SJCRH30 (cell line): ENCODE data around the gene NFATC1. TPM values are rescaled to one million over a fixed set of nuclear protein-coding genes. Genes with fewer than 3 reads are reported as not detected.
"Not testable (repeated sequence)": the region's sequence is repeated elsewhere in the genome, so short reads cannot be mapped to it uniquely, and the experiment has no call there.

Source experiments
- DNase-seq, 2 experiments: peaks; one replicate each; pipeline ENCODE4 v3.0.0-alpha.2; 2015 to 2020
- H3K27ac ChIP-seq: fragments of 250-450 bp; sonication (Bioruptor Pico); 2 replicates; pipeline ENCODE4 v1.5.1; 2020; ENCODE audit warnings: mild to moderate bottlenecking, moderate library complexity
- H3K27me3 ChIP-seq: fragments of 250-450 bp; sonication (Bioruptor Pico); 2 replicates; pipeline ENCODE4 v1.5.1; 2020; ENCODE audit warnings: mild to moderate bottlenecking, moderate library complexity
- H3K36me3 ChIP-seq: fragments of 250-450 bp; sonication (Bioruptor Pico); 2 replicates; pipeline ENCODE4 v1.5.1; 2020; ENCODE audit warnings: mild to moderate bottlenecking, moderate library complexity
- H3K4me1 ChIP-seq: fragments of 250-450 bp; sonication (Bioruptor Pico); 2 replicates; pipeline ENCODE4 v1.5.1; 2020; ENCODE audit warnings: mild to moderate bottlenecking, moderate library complexity
- H3K4me3 ChIP-seq: fragments of 250-450 bp; sonication (Bioruptor Pico); 2 replicates; pipeline ENCODE4 v1.5.1; 2020; ENCODE audit warnings: mild to moderate bottlenecking, moderate library complexity
- H3K9me3 ChIP-seq: fragments of 250-450 bp; sonication (Bioruptor Pico); replicated peaks from 2 replicates; pipeline ENCODE4 v1.5.1; 2020; ENCODE audit warnings: mild to moderate bottlenecking, moderate library complexity
- total RNA-seq: library from RNA; depleted of rRNA; stranded (reverse); fragments of >200 nt; shearing (Covaris generic); gene quantifications from 2 replicates; pipeline ENCODE4 v1.2.3, GENCODE V29; 2014

The NFATC1 gene
- total RNA-seq, 1 experiment from 2014 or later = 5.7 TPM

- Histone ChIP-seq H3K9me3 (no peaks in the 10 kb centered on the region), H3K4me1 (no peaks in the 10 kb centered on the region), H3K27me3 (no peaks in the 10 kb centered on the region), H3K36me3 (no peaks in the 10 kb centered on the region), H3K27ac (no peak overlapping the region), H3K4me3 (no peak overlapping the region)
- no peak for DNase-seq
These were observed 102.9 kb downstream of the NFATC1 start for GRCh38 chr18:79498662-79499061.

GRCh38 chr18:79501006-79501405 is 105.3 kb downstream of the NFATC1 start:
- H3K4me3 ChIP-seq = no peak overlapping the region

GRCh38 chr18:79502782-79503181 is 107.1 kb downstream of the NFATC1 start:
- no peak for DNase-seq
- no peak overlapping the region for H3K27ac ChIP-seq
- no peak overlapping the region for H3K4me3 ChIP-seq
- H3K36me3 ChIP-seq = no peaks in the 10 kb centered on the region
- no peaks in the 10 kb centered on the region for H3K27me3 ChIP-seq
- no peaks in the 10 kb centered on the region for H3K4me1 ChIP-seq
- H3K9me3 ChIP-seq = no peaks in the 10 kb centered on the region

More at GRCh38 chr18:79501006-79501405, 105.3 kb downstream of the NFATC1 start:
- no peaks in the 10 kb centered on the region for H3K27me3 ChIP-seq
- H3K27ac ChIP-seq = no peak overlapping the region
- no peaks in the 10 kb centered on the region for H3K4me1 ChIP-seq
- no peaks in the 10 kb centered on the region for H3K36me3 ChIP-seq
- H3K9me3 ChIP-seq = no peaks in the 10 kb centered on the region
- DNase-seq = no peak

GRCh38 chr18:79503406-79503805 is 107.7 kb downstream of the NFATC1 start:
- Histone ChIP-seq H3K9me3 (no peaks in the 10 kb centered on the region), H3K27ac (no peak overlapping the region), H3K36me3 (no peaks in the 10 kb centered on the region), H3K27me3 (no peaks in the 10 kb centered on the region), H3K4me3 (no peak overlapping the region), H3K4me1 (no peaks in the 10 kb centered on the region)
- DNase-seq = no peak

DNA sequence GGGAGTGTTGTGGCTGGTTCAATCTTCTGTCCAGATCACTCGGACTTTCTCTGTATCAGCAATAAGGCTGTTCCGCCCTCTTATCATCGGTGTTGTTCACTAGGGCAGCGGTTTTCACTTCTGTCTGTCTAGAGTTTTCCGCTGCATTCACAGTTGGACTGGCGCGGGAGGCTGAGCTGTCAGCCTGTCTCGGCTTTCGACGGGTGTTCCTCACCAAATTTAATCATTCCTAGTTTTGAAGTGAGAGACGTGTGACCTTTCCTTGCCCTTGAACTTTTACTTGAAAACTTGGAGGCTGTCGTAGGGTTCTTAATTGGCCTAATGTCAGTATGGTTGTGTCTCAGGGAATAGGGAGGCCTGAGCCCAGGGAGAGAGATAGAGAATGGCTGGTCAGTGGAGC is 108.3 kb downstream of the NFATC1 start:
- no peak for DNase-seq
- H3K4me3 ChIP-seq = no peak overlapping the region
- H3K27ac ChIP-seq = no peak overlapping the region
- H3K4me1 ChIP-seq = no peaks in the 10 kb centered on the region
- H3K9me3 ChIP-seq = no peaks in the 10 kb centered on the region
- H3K27me3 ChIP-seq = no peaks in the 10 kb centered on the region
- no peaks in the 10 kb centered on the region for H3K36me3 ChIP-seq

DNA sequence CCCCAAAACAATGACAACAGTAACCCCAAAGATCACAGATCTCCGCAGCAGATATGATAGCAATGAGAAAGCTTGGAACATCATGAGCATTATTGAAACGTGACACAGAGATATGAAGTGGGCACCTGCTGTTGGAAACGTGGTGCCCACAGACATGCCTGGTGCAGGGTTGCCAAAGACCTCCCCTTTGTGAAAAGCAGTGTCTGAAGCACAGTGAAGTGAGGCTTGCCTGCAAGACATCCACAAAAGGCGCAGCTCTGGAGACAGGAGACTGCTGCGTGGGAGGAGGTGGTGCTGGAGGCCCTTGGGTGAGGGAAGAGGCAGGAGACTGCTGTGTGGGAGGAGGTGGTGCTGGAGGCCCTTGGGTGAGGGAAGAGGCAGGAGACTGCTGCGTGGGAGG is 108.8 kb downstream of the NFATC1 start:
- not testable (repeated sequence) for H3K36me3 ChIP-seq, H3K9me3 ChIP-seq, H3K27ac ChIP-seq, H3K27me3 ChIP-seq, H3K4me1 ChIP-seq, DNase-seq, H3K4me3 ChIP-seq

GRCh38 chr18:79505465-79505864 is 109.7 kb downstream of the NFATC1 start:
- not testable (repeated sequence) for DNase-seq, H3K9me3 ChIP-seq, H3K27me3 ChIP-seq, H3K4me1 ChIP-seq, H3K36me3 ChIP-seq, H3K4me3 ChIP-seq, H3K27ac ChIP-seq

DNA sequence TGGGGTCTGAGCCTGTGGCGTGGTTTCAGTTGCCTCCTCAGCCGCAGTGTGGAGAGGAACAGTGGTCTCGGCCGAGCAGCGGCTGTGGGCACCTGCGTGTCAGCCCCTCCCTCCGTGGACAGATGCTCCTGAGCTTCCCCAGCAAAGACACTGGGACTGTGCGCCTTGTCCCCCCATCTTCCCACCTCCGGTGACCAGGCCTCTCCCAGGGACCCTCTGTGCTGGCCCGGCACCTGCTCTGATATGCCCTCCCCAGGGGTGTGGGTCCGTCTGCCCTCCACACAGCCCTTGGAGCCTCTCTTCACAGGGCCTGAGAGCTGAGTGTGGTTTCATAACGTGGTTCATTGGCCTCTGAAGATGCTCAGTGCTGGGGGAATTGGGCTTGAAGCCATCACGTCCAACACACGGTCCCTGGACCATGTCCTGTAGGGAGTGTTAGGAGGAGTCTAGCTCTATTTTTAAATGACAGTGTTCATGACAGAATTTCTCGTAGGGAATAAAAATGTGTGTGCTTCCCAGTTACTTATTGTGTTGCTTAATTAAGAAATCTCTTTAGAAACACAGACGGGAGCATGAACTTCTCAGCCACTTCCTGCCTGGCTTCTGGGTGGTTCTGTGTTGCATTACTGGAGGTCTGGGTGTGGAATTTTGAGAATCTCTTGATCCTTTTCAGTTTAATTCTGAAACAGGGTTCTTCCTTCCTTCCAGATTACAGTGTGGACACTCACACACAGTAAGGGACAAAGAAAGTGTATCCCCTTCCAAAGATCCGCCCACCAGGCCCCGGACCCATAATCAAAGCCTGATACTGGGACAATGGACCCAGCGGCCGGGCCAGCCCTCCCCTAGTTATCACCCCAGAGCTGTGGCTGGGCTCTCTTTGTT is 110.7 kb downstream of the NFATC1 start:
- H3K9me3 ChIP-seq = no peaks in the 10 kb centered on the region
- H3K4me1 ChIP-seq = no peaks in the 10 kb centered on the region
- DNase-seq = no peak
- H3K36me3 ChIP-seq = no peaks in the 10 kb centered on the region
- peak overlapping the region; percentile 49 for H3K27ac ChIP-seq
- H3K27me3 ChIP-seq = no peaks in the 10 kb centered on the region
- no peak overlapping the region for H3K4me3 ChIP-seq

DNA sequence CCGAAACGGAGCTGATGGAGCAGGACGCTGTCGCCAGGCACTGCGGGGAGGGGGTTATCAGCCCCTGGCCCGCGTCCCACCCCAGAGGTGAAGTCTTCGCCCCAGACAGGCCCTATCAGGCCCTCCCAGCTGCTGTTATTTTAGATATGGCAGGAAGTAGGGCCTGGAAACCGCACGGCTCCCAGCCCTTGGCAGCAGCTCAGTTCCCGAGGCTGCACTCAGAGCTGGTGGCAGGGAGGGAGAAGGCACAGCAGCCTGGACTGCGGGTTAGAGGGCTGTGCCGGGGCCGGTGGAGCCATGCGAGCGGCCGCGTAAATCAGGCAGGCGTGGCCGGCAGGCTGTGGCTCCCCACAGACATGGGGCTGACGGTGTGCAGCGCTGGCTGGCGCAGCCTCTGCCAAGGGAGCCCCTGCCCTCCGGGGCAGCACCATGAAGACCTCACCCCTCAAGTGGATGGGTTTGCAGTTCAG is 111.4 kb downstream of the NFATC1 start:
- peak overlapping the region; percentile 49 for H3K27ac ChIP-seq

GRCh38 chr18:79507546-79508480 is 112.1 kb downstream of the NFATC1 start:
- Histone ChIP-seq H3K27me3 (no peaks in the 10 kb centered on the region), H3K36me3 (no peaks in the 10 kb centered on the region), H3K9me3 (no peaks in the 10 kb centered on the region), H3K4me3 (no peak overlapping the region), H3K4me1 (no peaks in the 10 kb centered on the region), H3K27ac (no peak overlapping the region; the same call in 1 of the 2 replicates)
- DNase-seq = no peak

More for the DNA sequence above, 111.4 kb downstream of the NFATC1 start:
- Histone ChIP-seq H3K9me3 (no peaks in the 10 kb centered on the region), H3K27me3 (no peaks in the 10 kb centered on the region), H3K4me3 (no peak overlapping the region), H3K4me1 (no peaks in the 10 kb centered on the region), H3K36me3 (no peaks in the 10 kb centered on the region)
- peak in 1 of 2 experiments; percentile 21 for DNase-seq

DNA sequence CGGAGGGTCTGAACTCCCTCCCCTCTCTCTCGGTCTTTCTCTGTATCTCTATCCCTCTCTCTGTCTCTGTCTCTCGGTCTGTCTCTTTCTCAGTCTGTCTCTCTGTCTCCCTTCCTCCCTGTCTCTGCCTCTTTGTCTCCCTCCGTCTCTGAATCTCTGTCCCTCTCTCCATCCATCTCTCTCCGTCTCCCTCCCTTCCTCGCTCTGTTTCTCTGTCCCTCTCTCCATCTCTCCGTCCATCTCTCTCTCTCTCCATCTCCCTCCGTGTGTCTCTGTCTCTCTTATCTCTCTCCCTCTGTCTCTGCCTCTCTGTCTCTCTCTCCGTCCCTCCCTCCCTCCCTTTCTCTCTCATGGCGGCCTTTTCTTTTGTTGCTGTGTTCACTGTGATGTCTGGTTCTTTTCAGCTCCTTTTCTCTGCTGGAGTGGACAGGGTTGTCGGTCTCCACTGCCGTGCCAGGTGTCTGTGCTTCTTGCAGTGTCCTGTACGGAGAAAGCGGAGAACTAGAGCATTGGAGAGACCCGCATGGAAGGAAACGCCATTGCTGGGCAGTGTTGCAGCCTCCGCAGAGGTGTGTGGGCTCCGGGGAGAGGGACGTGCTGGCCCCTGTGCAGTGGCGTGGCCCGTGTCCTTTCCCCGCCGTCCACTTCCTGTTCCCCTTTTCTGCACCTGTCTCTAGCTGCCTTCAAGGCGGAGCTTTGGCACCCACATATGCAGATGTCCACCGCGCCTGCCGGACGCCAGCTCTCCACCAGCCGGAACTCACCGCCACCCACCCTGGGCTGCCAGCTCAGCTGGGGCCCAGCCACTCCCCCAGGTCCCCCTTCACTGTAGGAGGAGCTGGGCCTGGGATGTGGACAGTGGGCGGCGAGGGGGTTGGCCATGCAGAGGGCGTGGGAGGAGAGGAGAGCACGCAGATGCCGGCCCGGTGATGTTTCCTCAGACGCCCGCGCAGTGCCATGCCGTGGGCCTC is 113.1 kb downstream of the NFATC1 start:
- no peaks in the 10 kb centered on the region for H3K27me3 ChIP-seq
- no peaks in the 10 kb centered on the region for H3K36me3 ChIP-seq
- H3K4me1 ChIP-seq = no peaks in the 10 kb centered on the region
- H3K27ac ChIP-seq = no peak overlapping the region
- no peak overlapping the region for H3K4me3 ChIP-seq
- no peaks in the 10 kb centered on the region for H3K9me3 ChIP-seq
- no peak for DNase-seq

DNA sequence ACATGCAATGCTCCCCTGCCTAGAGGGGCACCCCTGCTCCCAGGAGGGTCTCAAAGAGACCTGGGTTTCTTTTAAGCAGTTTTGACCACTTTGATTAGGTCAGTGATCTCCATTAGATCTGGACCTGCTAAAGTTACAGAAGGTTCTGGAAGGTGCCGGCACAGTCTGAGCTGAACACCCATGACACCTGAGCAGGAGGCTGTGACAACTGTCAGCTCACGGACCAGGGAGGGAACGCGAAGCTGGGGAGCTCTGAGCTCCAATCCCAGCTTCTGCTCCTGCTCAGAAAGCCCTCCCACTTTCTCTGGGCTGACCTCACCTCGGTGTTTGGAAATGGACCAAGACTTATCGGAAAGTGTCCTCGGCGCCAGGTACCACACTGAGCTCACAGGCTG is 113.8 kb downstream of the NFATC1 start:
- Histone ChIP-seq H3K36me3 (no peaks in the 10 kb centered on the region), H3K4me1 (no peaks in the 10 kb centered on the region), H3K4me3 (no peak overlapping the region), H3K27ac (no peak overlapping the region), H3K27me3 (no peaks in the 10 kb centered on the region), H3K9me3 (no peaks in the 10 kb centered on the region)
- DNase-seq = no peak

DNA sequence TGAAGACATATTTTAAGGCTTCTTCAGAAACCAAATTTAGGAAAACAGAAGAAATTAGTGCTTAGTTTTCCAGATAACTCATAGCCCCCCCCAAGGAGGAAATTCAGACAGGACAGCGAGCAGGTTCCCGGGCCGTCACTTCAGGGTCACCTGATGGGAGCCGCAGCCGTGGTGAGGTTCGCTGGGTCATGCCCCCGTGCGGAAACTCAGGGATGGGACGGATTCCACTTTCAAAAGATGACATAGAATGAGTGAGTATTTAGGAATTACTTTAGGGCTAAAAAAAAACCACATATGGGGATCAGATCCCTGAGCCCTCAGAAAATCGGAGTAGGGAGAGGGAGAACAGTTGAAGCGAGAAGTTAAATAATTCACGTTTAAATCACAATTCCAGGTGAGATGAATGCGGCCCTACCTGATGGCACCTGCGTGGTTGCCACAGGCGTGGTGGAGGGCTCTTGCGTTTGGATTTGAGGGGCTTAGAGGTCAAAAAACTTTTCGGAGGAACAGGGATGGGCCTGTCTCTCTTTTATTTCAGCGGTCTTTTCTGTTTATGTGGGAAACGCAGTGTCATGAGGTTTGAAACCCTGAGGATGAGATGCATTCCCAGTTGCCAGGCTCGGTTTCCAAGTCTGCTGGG is 114.4 kb downstream of the NFATC1 start:
- Histone ChIP-seq H3K4me1 (no peaks in the 10 kb centered on the region), H3K36me3 (no peaks in the 10 kb centered on the region), H3K9me3 (no peaks in the 10 kb centered on the region), H3K4me3 (no peak overlapping the region), H3K27ac (no peak overlapping the region), H3K27me3 (no peaks in the 10 kb centered on the region)
- DNase-seq = no peak
